Calu3 (cell line): ENCODE measurements around the gene TRIM73. TPM values are rescaled to one million over a fixed set of nuclear protein-coding genes. Genes with fewer than 3 reads are reported as not detected.
"Not testable (repeated sequence)": the region's sequence is repeated elsewhere in the genome, so short reads cannot be mapped to it uniquely, and the experiment has no call there.

Experiments
- BruUV-seq: library from RNA; stranded (reverse); fragments of 400-500 nt; replicated peaks from 2 replicates; lab custom pipeline; 2021; lab: Mats Ljungman, UMichigan
- CTCF ChIA-PET: fragments of 300-600 bp; sonication (Branson Sonifier 250); formaldehyde crosslinking; loops from one replicate; lab custom pipeline; 2022; ENCODE audit warnings: antibody characterized with exemption; lab: Charles Lee
- DNase-seq: peaks from one replicate; pipeline ENCODE4 v3.0.0; 2022
- H3K27ac Mint-ChIP-seq: one replicate; pipeline ENCODE4 v1.8.0; 2022; ENCODE audit warnings: mixed read lengths; ENCODE audit not compliant: unreplicated experiment
- H3K27me3 Mint-ChIP-seq: one replicate; pipeline ENCODE4 v1.8.0; 2022; ENCODE audit warnings: mixed read lengths; ENCODE audit not compliant: unreplicated experiment
- H3K36me3 Mint-ChIP-seq: one replicate; pipeline ENCODE4 v1.8.0; 2022; ENCODE audit warnings: mild to moderate bottlenecking, moderate library complexity, mixed read lengths; ENCODE audit not compliant: insufficient read depth, unreplicated experiment
- H3K4me1 Mint-ChIP-seq: one replicate; pipeline ENCODE4 v1.8.0; 2022; ENCODE audit warnings: mild to moderate bottlenecking, low read depth, mixed read lengths; ENCODE audit not compliant: unreplicated experiment
- H3K4me3 Mint-ChIP-seq: one replicate; pipeline ENCODE4 v1.8.0; 2022; ENCODE audit warnings: mild to moderate bottlenecking, low read depth, moderate library complexity, mixed read lengths; ENCODE audit not compliant: unreplicated experiment
- H3K9me3 Mint-ChIP-seq: one replicate; pipeline ENCODE4 v1.8.0; 2022; ENCODE audit warnings: low read depth, mixed read lengths; ENCODE audit not compliant: unreplicated experiment
- intact Hi-C: fragments of 100-400 bp; cut with micrococcal nuclease; formaldehyde crosslinking; loops from one replicate; pipeline ENCODE4 v1.10.0; 2022; ENCODE audit not compliant: unreplicated experiment
- total RNA-seq: library from RNA; stranded (reverse); gene quantifications from 2 replicates; pipeline ENCODE4 v1.2.3, GENCODE V29; 2022

Gene TRIM73
- total RNA-seq, 1 experiment from 2014 or later, result 1.7 TPM

DNA sequence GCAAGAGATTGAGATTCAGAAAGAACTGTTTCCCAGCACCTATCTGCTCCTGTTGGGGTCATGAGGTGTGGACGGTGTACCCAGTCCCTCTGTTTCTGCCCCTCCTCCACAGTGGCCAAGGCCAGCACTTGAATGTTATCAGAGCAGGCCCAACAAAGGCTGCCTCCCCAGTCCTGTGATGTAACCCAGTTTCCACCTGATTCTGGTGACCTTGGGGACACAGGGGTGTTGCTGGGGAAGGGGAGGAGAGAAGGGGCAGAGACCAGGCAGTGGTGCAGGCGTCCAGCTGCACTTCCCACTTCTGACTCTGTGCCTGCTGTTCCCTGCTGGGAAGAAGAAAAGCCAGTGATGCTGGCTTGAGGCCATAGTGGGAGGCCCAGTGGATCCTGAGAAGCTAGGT lies 2.4 kb downstream of the TRIM73 start:
- BruUV-seq, CTCF ChIA-PET, H3K4me1 Mint-ChIP-seq, H3K27me3 Mint-ChIP-seq, H3K4me3 Mint-ChIP-seq, H3K27ac Mint-ChIP-seq, H3K36me3 Mint-ChIP-seq, intact Hi-C loops, H3K9me3 Mint-ChIP-seq, DNase-seq: not testable (repeated sequence)

DNA sequence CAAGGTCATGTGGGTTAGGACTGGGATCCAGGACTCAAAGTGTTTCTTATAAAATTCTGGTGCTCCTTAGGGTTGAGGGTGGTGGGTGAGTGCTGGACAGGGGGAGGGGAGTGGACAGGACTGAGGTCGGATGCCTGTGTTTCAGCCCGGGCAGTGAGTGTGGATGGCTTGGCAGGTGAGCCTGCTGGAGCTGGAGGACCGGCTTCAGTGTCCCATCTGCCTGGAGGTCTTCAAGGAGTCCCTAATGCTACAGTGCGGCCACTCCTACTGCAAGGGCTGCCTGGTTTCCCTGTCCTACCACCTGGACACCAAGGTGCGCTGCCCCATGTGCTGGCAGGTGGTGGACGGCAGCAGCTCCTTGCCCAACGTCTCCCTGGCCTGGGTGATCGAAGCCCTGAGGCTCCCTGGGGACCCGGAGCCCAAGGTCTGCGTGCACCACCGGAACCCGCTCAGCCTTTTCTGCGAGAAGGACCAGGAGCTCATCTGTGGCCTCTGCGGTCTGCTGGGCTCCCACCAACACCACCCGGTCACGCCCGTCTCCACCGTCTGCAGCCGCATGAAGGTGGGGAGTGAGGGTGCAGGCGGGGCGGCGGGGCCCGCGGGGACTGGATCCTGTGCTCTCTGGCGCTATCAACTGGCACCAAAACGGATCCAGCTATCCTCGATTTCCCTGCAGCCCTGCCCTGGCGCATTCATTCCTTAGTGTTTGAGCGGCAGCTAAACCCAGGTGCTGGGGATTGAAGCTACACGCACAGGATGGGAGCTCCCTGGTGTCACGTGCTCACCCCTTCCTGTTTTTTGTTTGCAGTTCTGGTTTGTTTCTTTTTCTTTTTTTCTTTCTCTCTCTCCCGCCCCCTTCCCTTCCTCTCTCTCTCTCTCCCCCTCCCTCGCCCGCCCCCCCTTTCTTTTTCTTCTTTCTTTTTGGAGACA lies 3.6 kb downstream of the TRIM73 start:
- CTCF ChIA-PET, H3K27me3 Mint-ChIP-seq, H3K9me3 Mint-ChIP-seq, H3K27ac Mint-ChIP-seq, DNase-seq, BruUV-seq, intact Hi-C loops, H3K36me3 Mint-ChIP-seq, H3K4me1 Mint-ChIP-seq, H3K4me3 Mint-ChIP-seq: not testable (repeated sequence)

DNA sequence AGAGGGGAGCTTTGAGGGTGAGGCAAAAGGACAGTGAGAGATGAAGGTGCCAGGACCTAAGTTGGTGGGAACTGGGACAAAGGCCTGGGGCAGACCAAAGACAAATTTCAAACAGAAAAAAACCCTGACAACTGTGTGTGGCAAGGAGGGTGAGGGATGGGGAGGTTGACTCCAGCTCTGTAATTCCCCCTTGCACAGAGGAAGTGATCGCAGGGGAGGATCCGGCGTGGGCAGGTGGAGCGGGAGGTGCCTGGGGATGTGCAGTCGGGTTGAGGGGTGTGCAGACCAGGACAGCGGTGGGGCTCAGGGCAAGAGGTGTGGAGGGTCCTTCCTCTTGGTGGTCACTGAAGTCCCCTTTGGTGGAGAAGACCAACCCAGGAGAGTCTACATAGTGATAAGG lies 5.1 kb downstream of the TRIM73 start:
- BruUV-seq, H3K9me3 Mint-ChIP-seq, H3K4me1 Mint-ChIP-seq, H3K4me3 Mint-ChIP-seq, DNase-seq, H3K27me3 Mint-ChIP-seq, CTCF ChIA-PET, H3K36me3 Mint-ChIP-seq, H3K27ac Mint-ChIP-seq, intact Hi-C loops: not testable (repeated sequence)

DNA sequence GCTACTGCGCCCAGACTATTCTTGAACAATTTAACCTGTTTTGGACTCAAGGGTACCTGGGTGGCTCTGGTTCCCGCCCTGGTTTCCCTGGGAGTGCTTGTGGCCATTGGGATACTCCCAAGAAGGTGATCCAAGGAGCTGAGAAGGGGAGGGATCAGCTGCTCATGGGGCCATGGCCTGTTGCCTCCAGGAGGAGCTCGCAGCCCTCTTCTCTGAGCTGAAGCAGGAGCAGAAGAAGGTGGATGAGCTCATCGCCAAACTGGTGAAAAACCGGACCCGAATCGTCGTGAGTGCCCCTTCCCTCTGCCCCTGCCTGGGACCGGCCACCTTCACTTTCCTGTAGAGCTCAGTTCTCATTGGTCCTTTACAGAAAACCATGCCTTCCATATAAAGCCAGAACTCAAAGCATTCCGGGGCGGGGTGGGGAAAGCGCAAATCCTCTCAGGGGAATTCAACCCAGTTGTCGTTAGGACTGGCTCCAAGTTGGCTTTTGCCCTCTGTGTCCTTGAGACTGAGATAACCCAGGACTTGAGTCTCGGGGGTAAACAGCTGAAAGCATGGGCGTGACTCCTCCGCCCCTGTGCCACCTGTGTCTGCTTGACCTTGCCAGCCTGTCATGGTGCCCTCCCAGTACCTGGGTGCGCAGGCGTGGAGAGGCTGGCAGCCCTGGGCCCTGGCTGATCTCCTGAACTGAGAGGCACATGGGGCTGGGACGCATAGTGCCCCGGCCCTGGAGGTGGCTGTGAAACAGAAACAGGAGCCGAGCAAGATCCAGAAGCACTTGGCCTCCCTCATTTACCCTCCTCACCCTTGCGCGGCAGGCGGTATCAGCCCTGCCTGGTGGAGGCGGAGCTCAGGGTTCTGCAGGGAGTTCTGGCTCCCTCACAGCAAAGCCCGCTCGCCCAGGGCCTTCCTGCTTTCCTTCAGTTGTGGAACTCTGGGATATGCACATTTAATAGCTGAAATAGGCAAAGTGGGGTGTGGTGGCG lies 8.3 kb downstream of the TRIM73 start:
- H3K27ac Mint-ChIP-seq, H3K36me3 Mint-ChIP-seq, DNase-seq, H3K9me3 Mint-ChIP-seq, H3K4me1 Mint-ChIP-seq, intact Hi-C loops, H3K4me3 Mint-ChIP-seq, H3K27me3 Mint-ChIP-seq, BruUV-seq, CTCF ChIA-PET: not testable (repeated sequence)

DNA sequence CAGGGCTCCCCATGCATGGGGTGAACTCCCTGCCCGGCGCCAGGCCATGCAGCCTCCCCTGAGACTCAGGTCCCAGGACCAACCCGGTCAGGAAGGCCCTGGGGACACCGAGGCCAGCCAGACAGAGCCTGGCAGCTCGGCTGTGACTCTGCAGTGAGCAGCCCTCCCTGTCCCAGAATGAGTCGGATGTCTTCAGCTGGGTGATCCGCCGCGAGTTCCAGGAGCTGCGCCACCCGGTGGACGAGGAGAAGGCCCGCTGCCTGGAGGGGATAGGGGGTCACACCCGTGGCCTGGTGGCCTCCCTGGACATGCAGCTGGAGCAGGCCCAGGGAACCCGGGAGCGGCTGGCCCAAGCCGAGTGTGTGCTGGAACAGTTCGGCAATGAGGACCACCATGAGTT lies 9.2 kb downstream of the TRIM73 start:
- CTCF ChIA-PET, H3K9me3 Mint-ChIP-seq, H3K4me3 Mint-ChIP-seq, BruUV-seq, intact Hi-C loops, H3K27me3 Mint-ChIP-seq, H3K4me1 Mint-ChIP-seq, H3K36me3 Mint-ChIP-seq, H3K27ac Mint-ChIP-seq, DNase-seq: not testable (repeated sequence)

DNA sequence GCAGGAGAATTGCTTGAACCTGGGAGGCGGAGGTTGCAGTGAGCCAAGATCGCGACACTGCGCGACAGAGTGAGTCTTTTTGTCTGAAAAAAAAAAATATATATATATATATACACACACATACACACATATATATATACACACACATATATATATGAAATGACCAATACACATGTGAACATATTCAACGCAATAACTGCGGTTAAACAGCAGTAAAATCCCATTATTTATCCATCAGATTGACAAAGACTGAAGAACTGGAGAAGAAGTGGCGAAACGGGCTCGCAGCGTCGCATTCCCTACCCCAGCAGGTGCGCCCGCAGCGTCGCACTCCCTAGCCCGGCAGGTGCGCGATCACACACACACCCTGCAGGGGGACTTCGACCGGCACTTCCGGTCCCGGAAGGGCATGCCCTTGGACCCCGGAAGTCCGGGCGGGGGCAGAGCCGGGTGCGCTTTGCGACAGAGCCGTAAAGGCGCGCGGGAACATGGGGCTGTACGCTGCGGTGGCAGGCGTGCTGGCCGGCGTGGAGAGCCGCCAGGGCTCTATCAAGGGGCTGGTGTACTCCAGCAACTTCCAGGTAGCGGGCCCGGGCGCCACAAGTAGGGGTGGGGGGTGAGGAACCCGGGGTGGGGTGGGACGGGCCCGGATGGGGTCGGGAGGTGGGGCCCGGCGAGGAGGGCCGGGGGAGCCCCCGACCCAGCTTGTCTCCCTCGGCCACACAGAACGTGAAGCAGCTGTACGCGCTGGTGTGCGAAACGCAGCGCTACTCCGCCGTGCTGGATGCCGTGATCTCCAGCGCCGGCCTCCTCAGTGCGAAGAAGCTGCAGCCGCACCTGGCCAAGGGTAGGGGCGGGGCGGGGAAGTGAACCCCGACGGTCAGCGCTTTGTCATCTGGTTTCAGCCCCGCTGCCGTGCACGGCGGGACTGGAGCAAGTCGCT lies 14.7 kb downstream of the TRIM73 start:
- H3K27me3 Mint-ChIP-seq, H3K27ac Mint-ChIP-seq, H3K36me3 Mint-ChIP-seq, H3K4me1 Mint-ChIP-seq, DNase-seq, H3K9me3 Mint-ChIP-seq, intact Hi-C loops, CTCF ChIA-PET, H3K4me3 Mint-ChIP-seq: not testable (repeated sequence)
- BruUV-seq, result TSS peak; percentile 76

DNA sequence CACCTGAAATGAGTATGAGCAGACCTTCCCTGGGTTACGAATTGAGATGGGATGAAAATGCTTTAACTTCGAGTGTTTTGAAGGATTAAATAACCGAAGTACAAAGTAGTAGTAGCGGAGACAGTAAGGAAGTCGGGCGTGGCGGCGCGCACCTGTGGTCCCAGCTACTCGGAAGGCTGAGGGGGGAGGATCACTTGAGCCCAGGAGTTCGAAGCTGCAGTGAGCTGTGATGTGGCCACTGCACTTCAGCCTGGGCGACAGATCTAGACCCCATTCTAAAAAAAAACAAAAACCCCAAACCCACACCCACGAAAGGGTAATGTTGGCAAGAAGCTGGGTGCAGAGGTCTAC lies 15.4 kb downstream of the TRIM73 start:
- H3K27ac Mint-ChIP-seq, H3K4me1 Mint-ChIP-seq, H3K27me3 Mint-ChIP-seq, DNase-seq, H3K36me3 Mint-ChIP-seq, BruUV-seq, H3K4me3 Mint-ChIP-seq, CTCF ChIA-PET, H3K9me3 Mint-ChIP-seq, intact Hi-C loops: not testable (repeated sequence)

DNA sequence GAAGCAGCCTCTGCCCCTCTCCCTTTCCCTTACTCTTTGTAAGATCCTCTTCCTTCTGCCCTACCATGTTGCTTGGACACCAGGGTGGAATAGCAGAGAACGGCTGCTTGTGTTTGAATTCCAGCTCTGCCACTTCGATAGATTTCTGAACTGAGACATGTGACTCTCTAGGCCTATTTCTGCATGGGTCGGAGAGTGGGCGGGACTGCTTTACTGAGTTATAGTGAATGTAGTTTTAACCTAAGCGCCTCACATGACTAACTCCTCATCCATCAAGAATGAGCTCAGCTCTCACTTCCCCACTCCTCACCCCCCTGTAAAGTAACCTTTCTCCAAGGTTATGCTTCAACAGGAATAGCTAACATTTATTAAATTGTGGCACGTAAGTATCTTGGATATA lies 18.8 kb downstream of the TRIM73 start:
- BruUV-seq, result TSS peak; percentile 11
- H3K27me3 Mint-ChIP-seq, H3K36me3 Mint-ChIP-seq, DNase-seq, H3K27ac Mint-ChIP-seq, CTCF ChIA-PET, H3K4me3 Mint-ChIP-seq, H3K9me3 Mint-ChIP-seq, intact Hi-C loops, H3K4me1 Mint-ChIP-seq: not testable (repeated sequence)
